GM12872 (cell line): ENCODE measurements around the gene CNPY1.

ENCODE experiments used
- CTCF ChIP-seq: IDR thresholded peaks from 3 replicates; pipeline ENCODE4 v1.5.1; 2011; ENCODE audit warnings: low read depth, mild to moderate bottlenecking, low read length, moderate library complexity; ENCODE audit not compliant: insufficient read depth

Gene CNPY1

GRCh38 chr7:155544485-155544884, 1.9 kb downstream of the CNPY1 start:
- no peak for TF ChIP-seq CTCF

GRCh38 chr7:155543926-155544325, 2.4 kb downstream of the CNPY1 start:
- no peak for TF ChIP-seq CTCF

GRCh38 chr7:155543011-155543876, 3.1 kb downstream of the CNPY1 start:
- 0 out of 3 replicates have a peak, but pooled peaks have one; percentile 6 for TF ChIP-seq CTCF

GRCh38 chr7:155541986-155542675, 4.2 kb downstream of the CNPY1 start:
- no peak for TF ChIP-seq CTCF

GRCh38 chr7:155540553-155540952, 5.8 kb downstream of the CNPY1 start:
- no peak for TF ChIP-seq CTCF

- TF ChIP-seq CTCF, result no peak
These were observed 8.1 kb downstream of the CNPY1 start for GRCh38 chr7:155538293-155538692.

GRCh38 chr7:155536451-155536850, 9.9 kb downstream of the CNPY1 start:
- TF ChIP-seq CTCF, result no peak
